ENCODE measurements around the gene TMEM106C. TPM values are rescaled to one million over a fixed set of nuclear protein-coding genes. Genes with fewer than 3 reads are reported as not detected.

Gene TMEM106C, protein sequence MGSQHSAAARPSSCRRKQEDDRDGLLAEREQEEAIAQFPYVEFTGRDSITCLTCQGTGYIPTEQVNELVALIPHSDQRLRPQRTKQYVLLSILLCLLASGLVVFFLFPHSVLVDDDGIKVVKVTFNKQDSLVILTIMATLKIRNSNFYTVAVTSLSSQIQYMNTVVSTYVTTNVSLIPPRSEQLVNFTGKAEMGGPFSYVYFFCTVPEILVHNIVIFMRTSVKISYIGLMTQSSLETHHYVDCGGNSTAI
- total RNA-seq (2022; extraction: Qiagen RNA extraction; ENCODE audit: low read depth) = 115 to 150 TPM (median 123 TPM) in 5 replicates

DNA sequence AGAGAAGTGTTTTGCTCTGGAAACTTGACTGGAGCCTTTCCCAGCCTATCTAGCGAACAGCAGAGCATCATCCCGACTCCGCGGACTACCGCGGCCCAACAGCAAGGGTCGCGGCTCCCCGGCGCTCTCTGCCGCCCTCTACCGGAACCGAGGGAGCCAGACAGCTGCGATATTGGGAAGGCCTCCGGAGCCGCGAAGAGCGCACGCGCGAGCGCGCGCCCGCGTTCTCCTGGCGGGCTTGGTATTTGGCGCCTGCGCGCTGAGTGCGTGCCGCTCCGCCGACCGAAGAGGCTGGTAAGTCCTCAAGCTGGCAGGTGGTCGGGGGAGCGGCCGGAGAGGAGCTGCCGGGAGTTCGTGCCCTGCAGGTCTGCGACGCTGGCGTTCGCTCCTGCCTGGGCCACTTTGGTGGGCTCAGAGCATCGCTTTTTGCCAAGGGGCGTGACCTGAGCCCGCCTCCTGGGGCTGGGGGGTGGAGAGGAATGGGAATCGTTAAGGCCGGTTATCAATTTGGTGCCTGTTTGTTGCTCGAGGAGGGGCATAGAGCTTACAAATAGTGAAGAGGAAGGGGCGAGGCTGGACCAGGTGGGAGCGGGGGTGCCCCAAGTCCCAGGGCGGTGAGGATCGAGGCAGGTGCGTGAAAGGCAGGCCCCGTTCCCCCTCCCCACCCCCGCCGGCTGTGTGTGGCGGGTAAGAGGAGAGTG, at the start of gene TMEM106C:
TMEM106C (plus strand) TSS at position 257 of the 701 bp plus-strand sequence. CDS start 641 bp downstream, outside the sequence.

GRCh38 chr12:48004053-48004941, 40.9 kb downstream of the TMEM106C start, which contains the start of gene COL2A1:
COL2A1 (minus strand) TSS chr12:48004476; CDS start chr12:48004321, 155 bp downstream.

Other genes with a start within 250 kb of the TMEM106C start
- 0.18 TPM in 1 of 5 replicates, not detected in the others for gene ENDOU, start 238.1 kb upstream of the TMEM106C start, total RNA-seq (2022; extraction: Qiagen RNA extraction; ENCODE audit: low read depth)
- 0.47 to 0.98 TPM (median 0.54 TPM) in 5 replicates for gene RAPGEF3, start 204.7 kb upstream of the TMEM106C start, total RNA-seq (2022; extraction: Qiagen RNA extraction; ENCODE audit: low read depth)
- gene SLC48A1, start 190.4 kb upstream of the TMEM106C start, total RNA-seq (2022; extraction: Qiagen RNA extraction; ENCODE audit: low read depth) = 17.4 to 30.3 TPM (median 29.0 TPM) in 5 replicates
- gene HDAC7, start 143.7 kb upstream of the TMEM106C start, total RNA-seq (2022; extraction: Qiagen RNA extraction; ENCODE audit: low read depth) = 35.6 to 65.6 TPM (median 56.3 TPM) in 5 replicates
- 2.5 to 3.2 TPM (median 2.8 TPM) in 5 replicates for gene VDR, start 58.6 kb upstream of the TMEM106C start, total RNA-seq (2022; extraction: Qiagen RNA extraction; ENCODE audit: low read depth)
- gene COL2A1, start 40.9 kb downstream of the TMEM106C start, total RNA-seq (2022; extraction: Qiagen RNA extraction; ENCODE audit: low read depth) = 0.04 to 0.40 TPM in 2 of 5 replicates, not detected in the others
- 11.7 to 15.2 TPM (median 12.4 TPM) in 5 replicates for gene SENP1, start 142.5 kb downstream of the TMEM106C start, total RNA-seq (2022; extraction: Qiagen RNA extraction; ENCODE audit: low read depth)
- 20.5 to 28.1 TPM (median 26.6 TPM) in 5 replicates for gene PFKM, start 155.8 kb downstream of the TMEM106C start, total RNA-seq (2022; extraction: Qiagen RNA extraction; ENCODE audit: low read depth)
- 10.8 to 23.8 TPM (median 14.3 TPM) in 5 replicates for gene ASB8, start 193.9 kb downstream of the TMEM106C start, total RNA-seq (2022; extraction: Qiagen RNA extraction; ENCODE audit: low read depth)
- 2.1 to 3.8 TPM (median 3.6 TPM) in 5 replicates for gene CCDC184, start 220.0 kb downstream of the TMEM106C start, total RNA-seq (2022; extraction: Qiagen RNA extraction; ENCODE audit: low read depth)
- gene OR10AD1, start 239.7 kb downstream of the TMEM106C start, total RNA-seq (2022; extraction: Qiagen RNA extraction; ENCODE audit: low read depth) = not detected in 5 replicates

Measured in A549 treated with ZK216348 at 1 μM for 4 hours (cell line).